ENCODE data around the gene FUT1. TPM values are rescaled to one million over a fixed set of nuclear protein-coding genes. Genes with fewer than 3 reads are reported as not detected.
"Not testable (repeated sequence)": the region's sequence is repeated elsewhere in the genome, so short reads cannot be mapped to it uniquely, and the experiment has no call there.

The FUT1 gene
- total RNA-seq, 1 experiment from 2014 or later, result 0.98 TPM

GRCh38 chr19:48768994-48769713 is 16.7 kb upstream of the FUT1 start:
- DNase-seq (ENCODE audit: low spot score), result no peak

GRCh38 chr19:48768171-48768753 is 15.8 kb upstream of the FUT1 start:
- not testable (repeated sequence) for DNase-seq (ENCODE audit: low spot score)

- not testable (repeated sequence) for DNase-seq (ENCODE audit: low spot score)
Measured at GRCh38 chr19:48765816-48766215, 13.4 kb upstream of the FUT1 start.

GRCh38 chr19:48760504-48761205 is 8.2 kb upstream of the FUT1 start:
- no peak for DNase-seq (ENCODE audit: low spot score)

- DNase-seq (ENCODE audit: low spot score), result no peak
Measured at GRCh38 chr19:48757741-48758144, 5.3 kb upstream of the FUT1 start.

GRCh38 chr19:48757089-48757675 is 4.7 kb upstream of the FUT1 start:
- no peak for DNase-seq (ENCODE audit: low spot score)

- DNase-seq (ENCODE audit: low spot score), result no peak
Measured at GRCh38 chr19:48756686-48757085, 4.2 kb upstream of the FUT1 start.

- no peak for DNase-seq (ENCODE audit: low spot score)
Measured at GRCh38 chr19:48756212-48756611, 3.8 kb upstream of the FUT1 start.

- no peak for DNase-seq (ENCODE audit: low spot score)
Measured at GRCh38 chr19:48755787-48756186, 3.3 kb upstream of the FUT1 start.

GRCh38 chr19:48755084-48755641 is 2.7 kb upstream of the FUT1 start, which contains the start of gene FGF21:
TSS of gene FGF21 (plus strand) at chr19:48755524. CDS start at chr19:48756237, 713 bp downstream.
- DNase-seq (ENCODE audit: low spot score), result no peak

- DNase-seq (ENCODE audit: low spot score), result no peak
Measured at GRCh38 chr19:48751845-48752495, 471 bp downstream of the FUT1 start.

GRCh38 chr19:48750771-48751504 is 1.5 kb downstream of the FUT1 start:
- no peak for DNase-seq (ENCODE audit: low spot score)

- DNase-seq (ENCODE audit: low spot score), result no peak
Measured at GRCh38 chr19:48750351-48750750, 2.1 kb downstream of the FUT1 start.

GRCh38 chr19:48749571-48750198 is 2.8 kb downstream of the FUT1 start:
- no peak for DNase-seq (ENCODE audit: low spot score)

GRCh38 chr19:48746738-48747575 is 5.5 kb downstream of the FUT1 start, which contains the start of gene IZUMO1:
TSS of gene IZUMO1 (minus strand) at chr19:48746909. CDS start at chr19:48745859, 1,050 bp downstream.
- DNase-seq (ENCODE audit: low spot score), result peak; percentile 69

GRCh38 chr19:48746110-48746509 is 6.3 kb downstream of the FUT1 start:
- DNase-seq (ENCODE audit: low spot score), result no peak

GRCh38 chr19:48745208-48745995 is 7.0 kb downstream of the FUT1 start:
- no peak for DNase-seq (ENCODE audit: low spot score)

GRCh38 chr19:48742096-48742495 is 10.3 kb downstream of the FUT1 start:
- DNase-seq (ENCODE audit: low spot score), result no peak
